Hindlimb muscle (tissue), 1 donor: Measurements from ENCODE around the gene KLHL1. TPM values are rescaled to one million over a fixed set of nuclear protein-coding genes. Genes with fewer than 3 reads are reported as not detected.

Source experiments
- DNase-seq: peaks from one replicate; pipeline ENCODE4 v3.0.0-alpha.2; 2013
- polyA plus RNA-seq: library from polyadenylated mRNA; unstranded; fragments of 120-200 nt; gene quantifications from one replicate; pipeline ENCODE4 v1.2.1, GENCODE V29; 2013; ENCODE audit not compliant: insufficient read length

The KLHL1 gene
- polyA plus RNA-seq, 1 donor = not detected

GRCh38 chr13:69676286-69676685, 432.0 kb downstream of the KLHL1 start:
- no peak for DNase-seq

- DNase-seq = no peak
Measured at GRCh38 chr13:69660155-69660554, 448.1 kb downstream of the KLHL1 start.

GRCh38 chr13:69657676-69658075, 450.6 kb downstream of the KLHL1 start:
- no peak for DNase-seq

- no peak for DNase-seq
Measured at GRCh38 chr13:69654392-69654791, 453.9 kb downstream of the KLHL1 start.

Other genes with a start within 250 kb of the KLHL1 start
- 0.46 TPM for gene ATXN8OS, start 626 bp downstream of the KLHL1 start, polyA plus RNA-seq